K562 (cell line): ENCODE results near the gene FAM89B. TPM values are rescaled to one million over a fixed set of nuclear protein-coding genes. Genes with fewer than 3 reads are reported as not detected.

ENCODE experiments used
- CREB5 ChIP-seq: fragments of 250-450 bp; sonication (Bioruptor Pico); IDR thresholded peaks from 2 replicates; pipeline ENCODE4 v1.5.0; 2020; ENCODE audit warnings: mild to moderate bottlenecking
- CXXC5 ChIP-seq: fragments of 250-450 bp; sonication (Bioruptor Pico); IDR thresholded peaks from 2 replicates; pipeline ENCODE4 v1.8.0; 2022; ENCODE audit warnings: inconsistent platforms, mild to moderate bottlenecking, moderate library complexity
- DNMT1 ChIP-seq: fragments of 450-650 bp; IDR thresholded peaks from 2 replicates; pipeline ENCODE4 v1.6.1; 2016; ENCODE audit warnings: antibody characterized with exemption, mild to moderate bottlenecking
- FOXK2 ChIP-seq, 2 experiments: fragments of 450-650 bp; IDR thresholded peaks in 1 of 2; conservative IDR thresholded peaks in 1 of 2; 2 replicates each; pipeline ENCODE4 v1.6.1; 2016; ENCODE audit warnings: low read depth in 2 of 2, mild to moderate bottlenecking in 1 of 2
- FUS ChIP-seq: fragments of 200-400 bp; formaldehyde crosslinking; optimal IDR thresholded peaks from 2 replicates; pipeline ENCODE3; 2017; ENCODE audit warnings: low read depth, low read length
- GABPA ChIP-seq: fragments of 200-800 bp; sonication (Bioruptor generic); conservative IDR thresholded peaks from 2 replicates; pipeline ENCODE4 v1.6.1; 2016; ENCODE audit warnings: low read depth, missing genetic modification characterization, missing compliant biosample characterization
- HDAC1 ChIP-seq, 2 experiments: fragments of 450-650 bp; IDR thresholded peaks; 2 replicates each; pipeline ENCODE4 v1.6.1; 2016 to 2017; ENCODE audit warnings: inconsistent platforms in 1 of 2, mild to moderate bottlenecking in 1 of 2, moderate library complexity in 1 of 2
- LEF1 ChIP-seq: fragments of 450-650 bp; IDR thresholded peaks from 2 replicates; pipeline ENCODE4 v1.6.1; 2016; ENCODE audit warnings: mild to moderate bottlenecking
- MIER1 ChIP-seq: fragments of 450-650 bp; IDR thresholded peaks from 2 replicates; pipeline ENCODE4 v1.6.1; 2016; ENCODE audit warnings: antibody characterized with exemption, mild to moderate bottlenecking, low read depth
- NR1H2 ChIP-seq: sonication (generic); formaldehyde crosslinking; IDR thresholded peaks from 2 replicates; pipeline ENCODE4 v1.4.0; 2020; ENCODE audit warnings: mild to moderate bottlenecking, missing genetic modification reagents
- SMARCE1 ChIP-seq: fragments of 450-650 bp; IDR thresholded peaks from 2 replicates; pipeline ENCODE4 v1.7.1; 2016; ENCODE audit warnings: mild to moderate bottlenecking
- SREBF1 ChIP-seq: fragments of 150-350 bp; IDR thresholded peaks from 2 replicates; pipeline ENCODE4 v1.6.1; 2014; ENCODE audit warnings: antibody characterized with exemption, low read depth, low read length, borderline replicate concordance
- TBL1XR1 ChIP-seq, 2 experiments: IDR thresholded peaks; 2 replicates each; pipeline ENCODE4 v1.6.1; 2012; ENCODE audit warnings: improper control_type of control experiment in 2 of 2, low read length in 2 of 2, mild to moderate bottlenecking in 1 of 2
- TOE1 ChIP-seq, 2 experiments: fragments of 450-650 bp in 1 of 2; sonication (generic) in 1 of 2; formaldehyde crosslinking in 1 of 2; IDR thresholded peaks; 2 replicates each; pipeline versions ENCODE4 v1.7.1 to v1.8.0; 2016 to 2022; ENCODE audit warnings: borderline replicate concordance in 2 of 2, mild to moderate bottlenecking in 2 of 2, antibody characterized with exemption in 1 of 2, inconsistent platforms in 1 of 2, low read depth in 1 of 2, missing genetic modification reagents in 1 of 2, moderate library complexity in 1 of 2
- USF1 ChIP-seq: sonication (generic); formaldehyde crosslinking; IDR thresholded peaks from 2 replicates; pipeline ENCODE4 v1.9.0; 2022; ENCODE audit warnings: mild to moderate bottlenecking, missing genetic modification reagents
- polyA plus RNA-seq, 8 experiments: library from polyadenylated mRNA; depleted of rRNA in 4 of 8; stranded (reverse) in 5 of 8; unstranded in 3 of 8; fragments of >200 nt; fragmentation: Nextera tagmentation in 2 of 8; fragmentation: Illumina TruSeq in 1 of 8; extraction: Ambion mirVana in 2 of 8; extraction: Trizol in 1 of 8; gene quantifications; 2 replicates each; pipeline versions ENCODE4 v1.2.1 to v1.2.3, GENCODE V29; 2011 to 2014; ENCODE audit warnings: inconsistent platforms in 1 of 8, missing spikeins in 1 of 8
- total RNA-seq, 7 experiments: library from RNA; depleted of rRNA in 6 of 7; stranded (reverse); fragments of >200 nt in 6 of 7; fragmentation: Illumina TruSeq in 2 of 7; extraction: Trizol in 2 of 7; gene quantifications; 2 replicates each; pipeline versions ENCODE4 v1.2.1 to v1.2.3, GENCODE V29; 2011 to 2021; ENCODE audit warnings: low replicate concordance in 1 of 7
- TF ChIP-seq, protein P1 (sequence below): fragments of 250-450 bp; sonication (Bioruptor Pico); IDR thresholded peaks from 2 replicates; pipeline ENCODE4 v1.5.0; 2021; ENCODE audit warnings: mild to moderate bottlenecking, moderate library complexity
- TF ChIP-seq, protein P2 (sequence below), 3 experiments: fragments of 200-800 bp in 1 of 3; sonication (Bioruptor generic) in 1 of 3; sonication (generic) in 1 of 3; formaldehyde crosslinking in 1 of 3; IDR thresholded peaks; 2 replicates each; pipeline versions ENCODE4 v1.6.1 to v1.8.0; 2016 to 2022; ENCODE audit warnings: mild to moderate bottlenecking in 2 of 3, missing compliant biosample characterization in 2 of 3, missing genetic modification characterization in 2 of 3, missing genetic modification reagents in 1 of 3
- TF ChIP-seq, protein P3 (sequence below), 2 experiments: fragments of 450-650 bp; conservative IDR thresholded peaks; 2 replicates each; pipeline ENCODE4 v1.6.1; 2017; ENCODE audit warnings: mild to moderate bottlenecking in 2 of 2, moderate library complexity in 2 of 2

FAM89B gene
- total and polyA plus RNA-seq, 9 of the 15 experiments (the other 6 are each of a cell fraction or from before 2014, with no cell fraction given): 0.32 to 27.6 (median 11.9) TPM

DNA sequence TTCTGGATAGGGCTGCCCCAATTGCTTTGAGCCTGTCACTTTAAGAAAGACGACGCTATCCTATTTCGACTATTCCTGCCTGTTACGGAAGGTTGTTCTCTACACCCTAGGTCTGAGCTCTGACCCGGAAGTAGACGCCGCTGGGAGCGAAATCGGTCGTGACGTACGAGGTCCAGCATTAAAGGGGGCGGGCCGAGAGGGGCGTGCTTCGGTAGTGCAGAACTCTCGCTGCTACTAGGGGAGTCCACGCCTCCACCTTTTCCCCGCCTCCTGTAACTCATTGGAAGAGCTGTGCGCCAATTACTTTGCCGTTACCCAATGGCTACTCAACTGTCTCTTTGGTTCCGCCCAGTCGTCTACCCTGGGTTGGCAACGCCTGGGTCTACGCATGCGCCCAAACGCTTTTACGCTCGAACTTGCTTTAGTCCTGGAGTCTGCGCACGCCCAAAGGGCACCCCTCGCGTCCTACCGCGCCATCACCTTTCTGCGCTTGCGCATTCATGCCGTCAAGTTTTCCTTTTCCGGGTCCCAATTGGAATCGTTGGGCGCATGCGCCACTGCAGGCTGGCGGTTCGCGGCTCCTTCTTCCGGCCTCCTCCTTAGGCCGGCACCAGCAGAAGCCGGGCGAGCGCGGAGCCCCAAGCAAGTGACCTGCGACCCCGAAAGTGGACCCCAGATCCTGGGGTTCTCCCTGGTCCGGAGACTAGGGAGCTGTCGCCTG lies 43.1 kb downstream of the FAM89B start, which contains the start of gene PCNX3 (continued):
- TF ChIP-seq SMARCE1 (no peak), FOXK2 (conservative IDR thresholded peaks at IDR 0.05 in 1 of 2, IDR thresholded peaks at IDR 0.05 in 1 of 2; ENCODE audit: low read depth in 2 of 2) (peak; percentile 65 to 89; a peak in 3 of 4 replicates), NR1H2 (CRISPR knock-in tag) (no peak), FUS (no peak), SREBF1 (peak; percentile 84; the same call in 1 of the 2 replicates), CXXC5 (peak; percentile 86), TOE1 (IDR thresholded peaks at IDR 0.05; ENCODE audit: borderline replicate concordance) (peak; percentile 98), TOE1 (CRISPR knock-in tag; IDR thresholded peaks at IDR 0.05; ENCODE audit: borderline replicate concordance, low read depth) (no peak), MIER1 (no peak), LEF1 (no peak), CREB5 (CRISPR knock-in tag) (no peak), TBL1XR1 (IDR thresholded peaks at IDR 0.05; ENCODE audit: low read length in 2 of 2) (peak in 1 of 2 experiments; percentile 55; a peak in 1 of 4 replicates), DNMT1 (no peak), USF1 (no peak), HDAC1 (IDR thresholded peaks at IDR 0.05) (peak in 1 of 2 experiments; percentile 87; a peak in 1 of 4 replicates), GABPA (peak; percentile 99)
- TF ChIP-seq, protein P1, sequence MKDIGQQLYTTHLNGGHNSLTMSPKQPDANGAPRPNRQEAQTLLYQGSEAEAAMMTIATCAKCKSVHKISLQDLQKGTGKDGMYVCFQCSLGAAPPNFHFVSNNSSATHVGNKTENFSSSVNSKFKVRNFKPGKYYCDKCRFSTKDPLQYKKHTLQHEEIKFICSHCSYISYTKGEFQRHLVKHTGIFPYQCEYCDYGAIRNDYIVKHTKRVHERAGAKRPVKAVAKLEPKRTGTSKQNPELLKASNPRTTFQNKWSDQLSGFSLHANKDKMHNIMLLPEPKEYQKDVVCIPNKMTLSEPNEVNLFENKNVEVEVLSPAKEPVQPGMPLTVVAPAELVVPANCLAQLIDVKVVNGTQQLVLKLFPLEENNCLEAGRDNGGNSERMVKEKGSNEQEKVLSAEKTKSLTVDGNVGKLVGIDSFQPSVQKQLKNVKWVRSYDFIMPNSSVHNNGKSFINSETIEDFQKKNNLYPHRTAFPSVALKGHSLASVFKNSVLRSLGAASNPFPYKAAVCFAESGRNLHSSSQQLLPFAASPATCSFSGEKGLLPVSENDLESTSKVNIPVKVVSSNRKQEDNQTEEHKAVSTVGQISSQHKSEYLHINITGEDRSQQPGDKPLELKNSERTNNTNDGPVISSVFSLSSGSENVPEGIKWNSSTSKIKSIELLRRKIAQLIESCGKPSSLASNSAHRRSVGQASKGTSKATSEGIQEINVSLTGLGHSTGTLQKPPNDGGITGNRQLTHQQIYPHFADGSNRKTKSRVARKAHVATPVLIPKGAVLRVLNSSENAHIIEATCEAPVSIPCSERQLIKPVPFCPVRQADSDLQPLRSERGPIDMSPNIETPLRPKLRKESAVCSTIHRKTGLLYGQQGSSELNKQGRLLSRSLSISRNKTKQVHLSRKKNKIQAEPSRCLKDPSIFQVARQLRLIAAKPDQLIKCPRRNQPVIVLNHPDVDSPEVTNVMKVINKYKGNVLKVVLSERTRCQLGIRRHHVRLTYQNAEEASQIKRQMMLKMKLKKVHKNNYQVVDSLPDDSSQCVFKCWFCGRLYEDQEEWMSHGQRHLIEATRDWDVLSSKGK: no peak
- TF ChIP-seq, protein P2, sequence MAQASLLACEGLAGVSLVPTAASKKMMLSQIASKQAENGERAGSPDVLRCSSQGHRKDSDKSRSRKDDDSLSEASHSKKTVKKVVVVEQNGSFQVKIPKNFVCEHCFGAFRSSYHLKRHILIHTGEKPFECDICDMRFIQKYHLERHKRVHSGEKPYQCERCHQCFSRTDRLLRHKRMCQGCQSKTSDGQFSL (CRISPR knock-in tag; IDR thresholded peaks at IDR 0.05): no peak
- TF ChIP-seq, protein P2 (tag; IDR thresholded peaks at IDR 0.05): no peak
- TF ChIP-seq, protein P3, sequence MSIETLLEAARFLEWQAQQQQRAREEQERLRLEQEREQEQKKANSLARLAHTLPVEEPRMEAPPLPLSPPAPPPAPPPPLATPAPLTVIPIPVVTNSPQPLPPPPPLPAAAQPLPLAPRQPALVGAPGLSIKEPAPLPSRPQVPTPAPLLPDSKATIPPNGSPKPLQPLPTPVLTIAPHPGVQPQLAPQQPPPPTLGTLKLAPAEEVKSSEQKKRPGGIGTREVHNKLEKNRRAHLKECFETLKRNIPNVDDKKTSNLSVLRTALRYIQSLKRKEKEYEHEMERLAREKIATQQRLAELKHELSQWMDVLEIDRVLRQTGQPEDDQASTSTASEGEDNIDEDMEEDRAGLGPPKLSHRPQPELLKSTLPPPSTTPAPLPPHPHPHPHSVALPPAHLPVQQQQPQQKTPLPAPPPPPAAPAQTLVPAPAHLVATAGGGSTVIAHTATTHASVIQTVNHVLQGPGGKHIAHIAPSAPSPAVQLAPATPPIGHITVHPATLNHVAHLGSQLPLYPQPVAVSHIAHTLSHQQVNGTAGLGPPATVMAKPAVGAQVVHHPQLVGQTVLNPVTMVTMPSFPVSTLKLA (conservative IDR thresholded peaks at IDR 0.05): peak; percentile 78 to 87
